HCT116 (cell line): ENCODE measurements around the gene MLH1.

ENCODE experiments used
- CEBPB ChIP-seq: IDR thresholded peaks from 2 replicates; pipeline ENCODE4 v1.6.1; 2012; ENCODE audit warnings: low read depth
- EGR1 ChIP-seq: IDR thresholded peaks from 2 replicates; pipeline ENCODE4 v1.6.1; 2012; ENCODE audit warnings: low read depth
- EZH2phosphoT487 ChIP-seq: fragments of 200-600 bp; IDR thresholded peaks from 2 replicates; pipeline ENCODE4 v1.6.1; 2018; ENCODE audit warnings: antibody characterized with exemption, borderline replicate concordance
- POLR2A ChIP-seq: IDR thresholded peaks from 2 replicates; pipeline ENCODE4 v1.7.0; 2011; ENCODE audit warnings: borderline replicate concordance; ENCODE audit not compliant: insufficient read depth, insufficient read length; ENCODE audit errors: extremely low read depth
- POLR2AphosphoS5 ChIP-seq: IDR thresholded peaks from 2 replicates; pipeline ENCODE4 v1.6.1; 2011; ENCODE audit warnings: mild to moderate bottlenecking, low read depth, low read length, moderate library complexity
- SIN3A ChIP-seq: IDR thresholded peaks from 2 replicates; pipeline ENCODE4 v1.6.1; 2012; ENCODE audit warnings: low read depth
- SRF ChIP-seq: IDR thresholded peaks from 2 replicates; pipeline ENCODE4 v1.6.1; 2012; ENCODE audit warnings: low read depth
- TF ChIP-seq, protein P1 (sequence below), 3 experiments: fragments of 200-600 bp in 1 of 3; sonication (generic) in 1 of 3; IDR thresholded peaks in 2 of 3; conservative IDR thresholded peaks in 1 of 3; 2 replicates each; pipeline ENCODE4 v1.5.1; 2012 to 2017; ENCODE audit warnings: low read depth in 2 of 3, low read length in 2 of 3, antibody characterized with exemption in 1 of 3, borderline replicate concordance in 1 of 3, control low read depth in 1 of 3, mild to moderate bottlenecking in 1 of 3, mixed read lengths in 1 of 3, mixed run types in 1 of 3, moderate library complexity in 1 of 3; ENCODE audit not compliant: insufficient read depth in 1 of 3
- TF ChIP-seq, protein P2 (sequence below): IDR thresholded peaks from 2 replicates; pipeline ENCODE4 v1.6.1; 2012

DNA sequence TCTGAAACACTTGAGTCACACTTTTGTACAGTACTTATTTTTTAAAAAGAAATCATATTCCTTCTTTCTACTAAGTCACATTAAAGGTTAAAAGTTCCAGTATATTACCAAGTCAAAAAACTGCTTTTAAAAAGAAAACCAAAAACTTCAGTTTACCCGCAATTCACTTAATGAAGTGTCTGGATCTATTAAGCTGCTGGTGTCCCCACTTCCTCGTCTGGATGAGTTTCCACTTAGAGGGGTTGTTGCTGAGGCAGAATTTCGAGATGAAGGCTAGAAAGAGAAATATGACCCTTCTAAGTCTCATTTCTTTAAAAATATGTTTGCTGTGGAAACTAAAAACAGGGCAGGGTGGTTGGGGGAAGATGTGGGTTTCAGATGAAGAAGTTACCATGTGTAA is 101.3 kb downstream of the MLH1 start:
- TF ChIP-seq, protein P1, sequence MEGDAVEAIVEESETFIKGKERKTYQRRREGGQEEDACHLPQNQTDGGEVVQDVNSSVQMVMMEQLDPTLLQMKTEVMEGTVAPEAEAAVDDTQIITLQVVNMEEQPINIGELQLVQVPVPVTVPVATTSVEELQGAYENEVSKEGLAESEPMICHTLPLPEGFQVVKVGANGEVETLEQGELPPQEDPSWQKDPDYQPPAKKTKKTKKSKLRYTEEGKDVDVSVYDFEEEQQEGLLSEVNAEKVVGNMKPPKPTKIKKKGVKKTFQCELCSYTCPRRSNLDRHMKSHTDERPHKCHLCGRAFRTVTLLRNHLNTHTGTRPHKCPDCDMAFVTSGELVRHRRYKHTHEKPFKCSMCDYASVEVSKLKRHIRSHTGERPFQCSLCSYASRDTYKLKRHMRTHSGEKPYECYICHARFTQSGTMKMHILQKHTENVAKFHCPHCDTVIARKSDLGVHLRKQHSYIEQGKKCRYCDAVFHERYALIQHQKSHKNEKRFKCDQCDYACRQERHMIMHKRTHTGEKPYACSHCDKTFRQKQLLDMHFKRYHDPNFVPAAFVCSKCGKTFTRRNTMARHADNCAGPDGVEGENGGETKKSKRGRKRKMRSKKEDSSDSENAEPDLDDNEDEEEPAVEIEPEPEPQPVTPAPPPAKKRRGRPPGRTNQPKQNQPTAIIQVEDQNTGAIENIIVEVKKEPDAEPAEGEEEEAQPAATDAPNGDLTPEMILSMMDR (IDR thresholded peaks at IDR 0.05 in 2 of 3, conservative IDR thresholded peaks at IDR 0.05 in 1 of 3; ENCODE audit: borderline replicate concordance in 1 of 3, insufficient read depth in 1 of 3, low read depth in 2 of 3, low read length in 2 of 3) = no peak
- TF ChIP-seq POLR2A (no peak), CEBPB (no peak), EZH2phosphoT487 (no peak), POLR2AphosphoS5 (no peak), EGR1 (no peak), SIN3A (no peak), SRF (no peak)
- TF ChIP-seq, protein P2, sequence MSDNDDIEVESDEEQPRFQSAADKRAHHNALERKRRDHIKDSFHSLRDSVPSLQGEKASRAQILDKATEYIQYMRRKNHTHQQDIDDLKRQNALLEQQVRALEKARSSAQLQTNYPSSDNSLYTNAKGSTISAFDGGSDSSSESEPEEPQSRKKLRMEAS = no peak
